Measurements from ENCODE around the gene TLN1.

DNA sequence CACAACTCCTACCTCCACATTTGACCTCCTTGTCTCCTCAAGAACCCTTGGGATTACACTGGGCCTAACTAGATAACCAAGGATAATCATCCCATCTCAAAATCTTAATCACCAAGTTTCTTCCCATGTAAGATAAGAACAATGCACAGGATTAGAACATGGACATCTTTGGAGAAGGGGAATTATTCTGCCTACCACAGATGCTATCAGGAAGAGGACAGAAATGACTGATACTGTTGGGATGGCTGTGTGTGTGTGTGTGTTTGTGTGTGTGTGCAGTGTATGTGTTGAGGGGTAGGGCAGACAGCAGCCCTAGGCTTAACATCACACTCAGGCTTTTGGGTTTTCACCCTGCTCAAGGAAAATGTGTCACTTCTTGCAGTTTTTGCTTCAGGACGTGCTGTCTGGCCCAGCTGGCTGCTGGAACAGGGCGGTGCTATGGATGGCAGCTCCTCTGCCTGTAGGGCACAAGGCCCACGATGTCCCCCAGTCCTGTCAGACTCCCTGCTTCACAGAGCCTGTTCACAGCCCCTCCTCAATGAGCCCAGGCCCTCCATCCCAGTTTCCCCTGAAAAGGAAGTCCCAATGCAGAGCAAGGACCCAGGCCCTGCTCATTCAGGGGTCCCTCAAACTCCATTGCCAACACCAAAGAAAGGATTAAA is 50.5 kb downstream of the TLN1 start:
- TF ChIP-seq, protein P1, sequence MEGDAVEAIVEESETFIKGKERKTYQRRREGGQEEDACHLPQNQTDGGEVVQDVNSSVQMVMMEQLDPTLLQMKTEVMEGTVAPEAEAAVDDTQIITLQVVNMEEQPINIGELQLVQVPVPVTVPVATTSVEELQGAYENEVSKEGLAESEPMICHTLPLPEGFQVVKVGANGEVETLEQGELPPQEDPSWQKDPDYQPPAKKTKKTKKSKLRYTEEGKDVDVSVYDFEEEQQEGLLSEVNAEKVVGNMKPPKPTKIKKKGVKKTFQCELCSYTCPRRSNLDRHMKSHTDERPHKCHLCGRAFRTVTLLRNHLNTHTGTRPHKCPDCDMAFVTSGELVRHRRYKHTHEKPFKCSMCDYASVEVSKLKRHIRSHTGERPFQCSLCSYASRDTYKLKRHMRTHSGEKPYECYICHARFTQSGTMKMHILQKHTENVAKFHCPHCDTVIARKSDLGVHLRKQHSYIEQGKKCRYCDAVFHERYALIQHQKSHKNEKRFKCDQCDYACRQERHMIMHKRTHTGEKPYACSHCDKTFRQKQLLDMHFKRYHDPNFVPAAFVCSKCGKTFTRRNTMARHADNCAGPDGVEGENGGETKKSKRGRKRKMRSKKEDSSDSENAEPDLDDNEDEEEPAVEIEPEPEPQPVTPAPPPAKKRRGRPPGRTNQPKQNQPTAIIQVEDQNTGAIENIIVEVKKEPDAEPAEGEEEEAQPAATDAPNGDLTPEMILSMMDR (conservative IDR thresholded peaks at IDR 0.05; ENCODE audit: low read depth, low read length) = no peak
- TF ChIP-seq EZH2 (IDR thresholded peaks at IDR 0.05; ENCODE audit: borderline replicate concordance, low read depth, low read length, poor library complexity, severe bottlenecking) = no peak

Data from A673 (cell line).